KBM-7 (cell line): Measurements from ENCODE around the gene MMP20.

Experiments
- DNase-seq: peaks from one replicate; pipeline ENCODE4 v3.0.0-alpha.2; 2015
- in situ Hi-C: fragments of 300-500 bp; cut with MboI; formaldehyde crosslinking; loops from 2 replicates; pipeline ENCODE4 v1.14.3; 2020; ENCODE audit warnings: low sequenced_read_pairs, low pct_unique_long_range_greater_than_20kb, mixed read lengths

Gene MMP20

DNA sequence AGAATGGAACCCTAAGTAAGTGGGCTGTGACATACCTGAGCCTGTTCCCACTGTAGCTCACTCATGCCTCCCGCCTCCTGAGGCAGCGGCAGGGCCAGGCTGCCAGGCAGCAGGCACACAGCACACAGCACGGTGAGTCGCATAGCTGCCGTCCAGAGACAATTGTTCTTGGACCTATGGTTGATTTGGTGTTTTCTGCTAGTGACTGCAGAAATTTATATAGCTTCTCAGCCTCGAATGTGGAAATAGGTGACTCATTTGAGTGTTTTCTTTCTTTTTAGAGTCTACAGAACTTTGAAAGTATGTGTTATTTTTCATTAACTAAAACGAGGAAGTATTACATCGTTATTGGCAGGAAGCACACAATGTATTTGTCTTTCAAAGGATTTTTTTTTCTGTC is 94.6 kb downstream of the MMP20 start, which contains the start of gene MMP7:
TSS of gene MMP7 (minus strand) at position 190 of the 400 bp plus-strand sequence. CDS start at position 143, 47 bp downstream.
- in situ Hi-C loops: no loop called here
- no peak for DNase-seq

DNA sequence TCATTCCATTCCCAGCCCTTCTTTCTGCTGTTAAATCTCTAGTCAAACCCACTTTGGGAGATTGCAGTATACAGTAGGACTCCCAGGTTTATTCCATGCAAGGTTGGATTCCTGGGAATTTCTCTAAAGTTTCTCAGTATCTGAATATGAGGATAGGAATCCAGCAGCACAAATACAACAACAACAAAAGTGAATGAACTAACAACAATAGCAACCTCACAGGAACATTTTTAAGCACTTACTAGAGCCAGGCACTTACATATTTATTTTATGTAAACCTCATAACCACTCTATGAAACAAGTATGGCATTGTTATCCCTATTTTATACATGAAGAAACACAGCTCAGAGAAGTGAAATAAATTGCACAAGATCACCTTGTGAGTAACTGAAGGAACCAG is 96.5 kb downstream of the MMP20 start:
- in situ Hi-C loops: no loop called here
- no peak for DNase-seq

DNA sequence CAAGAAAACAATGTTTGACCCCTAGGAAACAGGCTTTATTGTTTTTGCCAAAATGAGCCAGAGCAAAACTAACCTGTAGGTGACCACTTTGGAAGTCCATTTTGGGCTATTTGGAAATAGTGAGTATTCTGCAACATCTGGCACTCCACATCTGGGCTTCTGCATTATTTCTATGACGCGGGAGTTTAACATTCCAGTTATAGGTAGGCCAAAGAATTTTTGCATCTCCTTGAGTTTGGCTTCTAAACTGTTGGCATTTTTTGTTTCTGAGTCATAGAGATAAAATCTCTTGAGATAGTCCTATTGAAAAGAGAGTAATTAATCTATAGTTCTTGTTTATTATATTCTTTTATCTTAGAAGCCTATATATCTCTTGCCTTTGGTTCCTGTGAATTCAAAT is 97.4 kb downstream of the MMP20 start:
- in situ Hi-C loops: no loop called here
- no peak for DNase-seq

DNA sequence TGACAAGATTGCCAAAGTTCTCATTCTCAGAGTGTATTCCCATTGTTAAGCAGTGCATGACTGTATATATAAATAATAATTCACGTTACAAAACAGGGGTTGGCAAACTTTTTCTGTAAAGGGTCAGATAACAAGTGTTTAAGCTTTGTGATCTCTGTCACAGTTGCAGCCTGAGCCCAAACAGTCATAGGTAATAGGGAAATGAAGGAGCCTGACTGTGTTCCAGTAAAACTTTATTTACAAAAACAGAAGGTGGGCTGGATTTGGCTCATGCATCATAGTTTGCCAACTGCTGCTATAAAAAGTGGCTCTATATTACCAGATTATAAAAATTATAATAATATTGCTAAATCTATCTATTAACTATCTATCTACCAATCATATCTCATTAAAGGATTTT is 98.1 kb downstream of the MMP20 start:
- no peak for DNase-seq
- in situ Hi-C loops: no loop called here
